Activated T-helper 2 cell treated with anti-CD3 and anti-CD28 coated beads, Interferon-gamma antibody, Interleukin-2, Interleukin-4, amounts not matched to agents 10 μg/mL and 5 μg/mL and 100 μg/mL, durations not matched to agents 14 hours and 24 hours and 36 hours (primary cell): ENCODE results near the gene KLHL40. TPM values are rescaled to one million over a fixed set of nuclear protein-coding genes. Genes with fewer than 3 reads are reported as not detected.

ENCODE experiments used
- DNase-seq: peaks from one replicate; pipeline ENCODE4 v3.0.0; 2021; ENCODE audit warnings: low spot score
- H3K27ac Mint-ChIP-seq: one replicate; pipeline ENCODE4 v1.8.0; 2021; ENCODE audit warnings: mixed read lengths
- H3K27me3 Mint-ChIP-seq: one replicate; pipeline ENCODE4 v1.8.0; 2021; ENCODE audit warnings: low read depth, mixed read lengths
- H3K36me3 Mint-ChIP-seq: one replicate; pipeline ENCODE4 v1.8.0; 2021; ENCODE audit warnings: low read depth, mixed read lengths
- H3K4me1 Mint-ChIP-seq: one replicate; pipeline ENCODE4 v1.8.0; 2021; ENCODE audit warnings: low read depth, mixed read lengths
- H3K4me3 Mint-ChIP-seq: one replicate; pipeline ENCODE4 v1.8.0; 2021; ENCODE audit warnings: low read depth, mild to moderate bottlenecking, moderate library complexity, mixed read lengths
- H3K9me3 Mint-ChIP-seq: one replicate; pipeline ENCODE4 v1.8.0; 2021; ENCODE audit warnings: mixed read lengths
- intact Hi-C: fragments of 100-400 bp; cut with micrococcal nuclease; formaldehyde crosslinking; loops from one replicate; pipeline ENCODE4 v1.15.1; 2023
- total RNA-seq: library from RNA; stranded (reverse); gene quantifications from 2 replicates; pipeline ENCODE4 v1.2.3, GENCODE V29; 2022

Gene KLHL40
- total RNA-seq, 1 donor from 2014 or later: not detected

- Mint-ChIP-seq H3K9me3 (peaks cover 17% of the 10 kb centered on the region), H3K36me3 (no peaks in the 10 kb centered on the region), H3K27me3 (peaks cover 14% of the 10 kb centered on the region), H3K4me3 (no peak overlapping the region), H3K27ac (no peak overlapping the region), H3K4me1 (peaks cover 19% of the 10 kb centered on the region)
- intact Hi-C loops: no loop called here
- no peak for DNase-seq
Measured at GRCh38 chr3:42682301-42683070, 2.9 kb upstream of the KLHL40 start.

- intact Hi-C loops: loop anchor here (2.0 kb wide), 1 partner anchor 45 kb away; no protein-coding TSS in a partner anchor
- no peaks in the 10 kb centered on the region for H3K36me3 Mint-ChIP-seq
- H3K27me3 Mint-ChIP-seq: peaks cover 14% of the 10 kb centered on the region
- peaks cover 16% of the 10 kb centered on the region for H3K4me1 Mint-ChIP-seq
- DNase-seq: no peak
- peaks cover 2% of the 10 kb centered on the region for H3K9me3 Mint-ChIP-seq
- no peak overlapping the region for H3K4me3 Mint-ChIP-seq
- no peak overlapping the region for H3K27ac Mint-ChIP-seq
Measured at GRCh38 chr3:42683875-42684598, 1.3 kb upstream of the KLHL40 start.

- peaks cover 14% of the 10 kb centered on the region for H3K4me1 Mint-ChIP-seq
- no peaks in the 10 kb centered on the region for H3K36me3 Mint-ChIP-seq
- H3K9me3 Mint-ChIP-seq: no peaks in the 10 kb centered on the region
- intact Hi-C loops: loop anchor here (2.0 kb wide), 1 partner anchor 46 kb away; no protein-coding TSS in a partner anchor
- DNase-seq: no peak
- no peak overlapping the region for H3K27ac Mint-ChIP-seq
- H3K4me3 Mint-ChIP-seq: no peak overlapping the region
- H3K27me3 Mint-ChIP-seq: peaks cover 16% of the 10 kb centered on the region
Measured at GRCh38 chr3:42684632-42685362, 540 bp upstream of the KLHL40 start.

- DNase-seq: no peak
- no peak overlapping the region for H3K4me3 Mint-ChIP-seq
- H3K36me3 Mint-ChIP-seq: no peaks in the 10 kb centered on the region
- no peak overlapping the region for H3K27ac Mint-ChIP-seq
- no peaks in the 10 kb centered on the region for H3K9me3 Mint-ChIP-seq
- H3K4me1 Mint-ChIP-seq: peaks cover 6% of the 10 kb centered on the region
- intact Hi-C loops: loop anchor here (2.0 kb wide), 1 partner anchor 47 kb away; no protein-coding TSS in a partner anchor
- H3K27me3 Mint-ChIP-seq: peaks cover 17% of the 10 kb centered on the region
Measured at GRCh38 chr3:42685891-42686820, 819 bp downstream of the KLHL40 start.

- Mint-ChIP-seq H3K27me3 (peaks cover 15% of the 10 kb centered on the region), H3K9me3 (no peaks in the 10 kb centered on the region), H3K27ac (no peak overlapping the region), H3K36me3 (no peaks in the 10 kb centered on the region), H3K4me1 (peaks cover 4% of the 10 kb centered on the region), H3K4me3 (no peak overlapping the region)
- no peak for DNase-seq
- intact Hi-C loops: no loop called here
Measured at GRCh38 chr3:42686832-42687650, 1.7 kb downstream of the KLHL40 start.

- Mint-ChIP-seq H3K27ac (no peak overlapping the region), H3K27me3 (peaks cover 15% of the 10 kb centered on the region), H3K4me3 (no peak overlapping the region), H3K9me3 (no peaks in the 10 kb centered on the region), H3K4me1 (peaks cover 2% of the 10 kb centered on the region), H3K36me3 (no peaks in the 10 kb centered on the region)
- no peak for DNase-seq
- intact Hi-C loops: no loop called here
Measured at GRCh38 chr3:42688016-42688415, 2.7 kb downstream of the KLHL40 start.

GRCh38 chr3:42688487-42689420 lies 3.4 kb downstream of the KLHL40 start:
- intact Hi-C loops: no loop called here
- DNase-seq: no peak
- Mint-ChIP-seq H3K36me3 (no peaks in the 10 kb centered on the region), H3K27ac (no peak overlapping the region), H3K9me3 (no peaks in the 10 kb centered on the region), H3K4me3 (no peak overlapping the region), H3K4me1 (no peaks in the 10 kb centered on the region), H3K27me3 (peaks cover 15% of the 10 kb centered on the region)

GRCh38 chr3:42689421-42690014 lies 4.2 kb downstream of the KLHL40 start:
- no peaks in the 10 kb centered on the region for H3K9me3 Mint-ChIP-seq
- intact Hi-C loops: no loop called here
- no peak overlapping the region for H3K27ac Mint-ChIP-seq
- H3K27me3 Mint-ChIP-seq: peaks cover 15% of the 10 kb centered on the region
- H3K36me3 Mint-ChIP-seq: no peaks in the 10 kb centered on the region
- H3K4me1 Mint-ChIP-seq: no peaks in the 10 kb centered on the region
- no peak for DNase-seq
- H3K4me3 Mint-ChIP-seq: no peak overlapping the region

GRCh38 chr3:42690191-42690590 lies 4.9 kb downstream of the KLHL40 start:
- Mint-ChIP-seq H3K4me3 (no peak overlapping the region), H3K27ac (no peak overlapping the region), H3K27me3 (peaks cover 15% of the 10 kb centered on the region), H3K4me1 (no peaks in the 10 kb centered on the region), H3K36me3 (no peaks in the 10 kb centered on the region), H3K9me3 (no peaks in the 10 kb centered on the region)
- no peak for DNase-seq
- intact Hi-C loops: no loop called here

- Mint-ChIP-seq H3K27ac (no peak overlapping the region), H3K27me3 (peaks cover 13% of the 10 kb centered on the region), H3K36me3 (no peaks in the 10 kb centered on the region), H3K4me3 (no peak overlapping the region), H3K4me1 (no peaks in the 10 kb centered on the region), H3K9me3 (no peaks in the 10 kb centered on the region)
- intact Hi-C loops: no loop called here
- DNase-seq: no peak
Measured at GRCh38 chr3:42690766-42691680, 5.7 kb downstream of the KLHL40 start.
